Omental fat pad (tissue), 4 donors: Measurements from ENCODE around the gene SPATA46. TPM values are rescaled to one million over a fixed set of nuclear protein-coding genes. Genes with fewer than 3 reads are reported as not detected.

Experiments
- ATAC-seq: fragments of 150-250 bp; one replicate; pipeline ENCODE4 v1.9.1; 2016; ENCODE audit warnings: mild to moderate bottlenecking, moderate library complexity; ENCODE audit not compliant: low FRiP score
- DNase-seq: peaks from one replicate; pipeline ENCODE4 v3.0.0-alpha.2; 2019; ENCODE audit warnings: low spot score
- CTCF ChIP-seq, 3 donors: fragments of 450-650 bp; IDR thresholded peaks; one replicate each; pipeline ENCODE4 v1.5.1; 2016 to 2017; ENCODE audit warnings: antibody characterized with exemption in 3 of 3, mild to moderate bottlenecking in 3 of 3, moderate library complexity in 2 of 3
- total RNA-seq, 4 donors: library from RNA; depleted of rRNA; stranded (reverse); fragments of >200 nt; gene quantifications; one replicate each; pipeline ENCODE4 v1.1.0, GENCODE V29; 2016

The SPATA46 gene
- total RNA-seq, 4 donors from 2014 or later, result not detected

- ATAC-seq (no peak), DNase-seq (no peak)
- no peak for TF ChIP-seq CTCF (IDR thresholded peaks at IDR 0.05)
Measured at GRCh38 chr1:162373541-162374260, 3.0 kb downstream of the SPATA46 start.

GRCh38 chr1:162373072-162373427, 3.6 kb downstream of the SPATA46 start:
- no peak for ATAC-seq
- no peak for TF ChIP-seq CTCF (IDR thresholded peaks at IDR 0.05)
- DNase-seq, result no peak

- no peak for ATAC-seq
- TF ChIP-seq CTCF (IDR thresholded peaks at IDR 0.05), result no peak
- no peak for DNase-seq
Measured at GRCh38 chr1:162372159-162373071, 4.2 kb downstream of the SPATA46 start.

GRCh38 chr1:162371611-162372010, 5.0 kb downstream of the SPATA46 start:
- no peak for TF ChIP-seq CTCF (IDR thresholded peaks at IDR 0.05)
- DNase-seq, result no peak
- ATAC-seq, result no peak

- DNase-seq, result no peak
- no peak for TF ChIP-seq CTCF (IDR thresholded peaks at IDR 0.05)
- ATAC-seq, result no peak
Measured at GRCh38 chr1:162370721-162371120, 5.9 kb downstream of the SPATA46 start.

GRCh38 chr1:162370161-162370560, 6.5 kb downstream of the SPATA46 start:
- no peak for TF ChIP-seq CTCF (IDR thresholded peaks at IDR 0.05)
- DNase-seq (no peak), ATAC-seq (no peak)
